BLaER1 treated with 17β-estradiol and CSF1 and Interleukin-3, amounts not matched to agents 10 nM and 100 nM (cell line): ENCODE data around the gene EMC8.

Experiments
- H3K27ac ChIP-seq, 11 experiments: shearing (Covaris generic); formaldehyde crosslinking; 2 replicates each; pipeline ENCODE4 v1.8.1; 2022
- H3K27me3 ChIP-seq, 11 experiments: shearing (Covaris generic); formaldehyde crosslinking; 2 replicates each; pipeline ENCODE4 v1.8.1; 2022
- H3K36me3 ChIP-seq, 11 experiments: shearing (Covaris generic); formaldehyde crosslinking; 2 replicates each; pipeline ENCODE4 v1.8.1; 2022
- H3K4me1 ChIP-seq, 10 experiments: shearing (Covaris generic); formaldehyde crosslinking; 2 replicates each; pipeline ENCODE4 v1.8.1; 2022
- H3K4me2 ChIP-seq, 11 experiments: shearing (Covaris generic); formaldehyde crosslinking; 2 replicates each; pipeline ENCODE4 v1.8.1; 2022
- H3K4me3 ChIP-seq, 10 experiments: shearing (Covaris generic); formaldehyde crosslinking; 2 replicates each; pipeline ENCODE4 v1.8.1; 2022
- H3K9ac ChIP-seq, 11 experiments: shearing (Covaris generic); formaldehyde crosslinking; 2 replicates each; pipeline ENCODE4 v1.8.1; 2022
- H3K9me3 ChIP-seq, 11 experiments: shearing (Covaris generic); formaldehyde crosslinking; replicated peaks in 1 of 11; 2 replicates each; pipeline ENCODE4 v1.8.1; 2022
- H4K20me1 ChIP-seq, 11 experiments: shearing (Covaris generic); formaldehyde crosslinking; 2 replicates each; pipeline ENCODE4 v1.8.1; 2022
- Cebpa-rat ChIP-seq, 11 experiments: shearing (Covaris generic); IDR thresholded peaks; 2 replicates each; pipeline ENCODE4 v1.8.1; 2022

EMC8 gene

GRCh38 chr16:85761861-85762260 lies 37.5 kb downstream of the EMC8 start:
- H3K27me3 ChIP-seq, result peaks cover 0 to 23% (median 0%) of the 10 kb centered on the region in 11 experiments; a peak in 6 of 22 replicates
- peak overlapping the region in 2 of 11 experiments; percentile 11 to 40; a peak in 1 of 22 replicates for H3K9ac ChIP-seq
- H3K4me2 ChIP-seq, result peak overlapping the region; percentile 68 to 97 (median 83)
- no peak for TF ChIP-seq Cebpa-rat (IDR thresholded peaks at IDR 0.05)
- H3K9me3 ChIP-seq, result no peaks in the 10 kb centered on the region
- H4K20me1 ChIP-seq, result peaks cover 0 to 14% (median 0%) of the 10 kb centered on the region in 11 experiments; a peak in 6 of 22 replicates
- H3K27ac ChIP-seq, result peak overlapping the region in 5 of 11 experiments; percentile 6 to 60 (median 44); a peak in 10 of 22 replicates
- no peaks in the 10 kb centered on the region for H3K36me3 ChIP-seq
- H3K4me1 ChIP-seq, result peaks cover 52 to 71% (median 59%) of the 10 kb centered on the region in 10 experiments
- H3K4me3 ChIP-seq, result no peak overlapping the region

- Histone ChIP-seq H3K9me3 (no peaks in the 10 kb centered on the region), H4K20me1 (peaks cover 0 to 31% (median 0%) of the 10 kb centered on the region in 11 experiments; a peak in 6 of 22 replicates), H3K4me1 (peaks cover 70 to 83% (median 79%) of the 10 kb centered on the region in 10 experiments), H3K9ac (no peak overlapping the region), H3K36me3 (no peaks in the 10 kb centered on the region), H3K27ac (peak overlapping the region in 3 of 11 experiments; percentile 27 to 64 (median 28); a peak in 2 of 22 replicates), H3K4me3 (peak overlapping the region in 1 of 10 experiments; percentile 43; a peak in 3 of 20 replicates), H3K4me2 (peak overlapping the region; percentile 78 to 100 (median 99)), H3K27me3 (peaks cover 0 to 43% (median 0%) of the 10 kb centered on the region in 11 experiments; a peak in 7 of 22 replicates)
- TF ChIP-seq Cebpa-rat (IDR thresholded peaks at IDR 0.05), result no peak
Observed at GRCh38 chr16:85759631-85760419, 39.5 kb downstream of the EMC8 start.

GRCh38 chr16:85759136-85759535 lies 40.2 kb downstream of the EMC8 start:
- TF ChIP-seq Cebpa-rat (IDR thresholded peaks at IDR 0.05), result no peak
- peaks cover 76 to 90% (median 86%) of the 10 kb centered on the region in 10 experiments for H3K4me1 ChIP-seq
- H3K27me3 ChIP-seq, result peaks cover 0 to 50% (median 0%) of the 10 kb centered on the region in 11 experiments; a peak in 7 of 22 replicates
- peak overlapping the region in 3 of 11 experiments; percentile 6 to 34 (median 32); a peak in 5 of 22 replicates for H3K9ac ChIP-seq
- peak overlapping the region; percentile 78 to 100 (median 99) for H3K4me2 ChIP-seq
- H3K36me3 ChIP-seq, result no peaks in the 10 kb centered on the region
- H3K4me3 ChIP-seq, result peak overlapping the region in 1 of 10 experiments; percentile 43; a peak in 3 of 20 replicates
- peak overlapping the region in 7 of 11 experiments; percentile 8 to 64 (median 41); a peak in 10 of 22 replicates for H3K27ac ChIP-seq
- no peaks in the 10 kb centered on the region for H3K9me3 ChIP-seq
- peaks cover 0 to 38% (median 2%) of the 10 kb centered on the region in 11 experiments; a peak in 7 of 22 replicates for H4K20me1 ChIP-seq

- peaks cover 87 to 98% (median 95%) of the 10 kb centered on the region in 10 experiments for H3K4me1 ChIP-seq
- H3K4me2 ChIP-seq, result peak overlapping the region; percentile 98 to 100 (median 100)
- no peak for TF ChIP-seq Cebpa-rat (IDR thresholded peaks at IDR 0.05)
- H3K4me3 ChIP-seq, result no peak overlapping the region
- peaks cover 0 to 56% (median 9%) of the 10 kb centered on the region in 11 experiments; a peak in 12 of 22 replicates for H4K20me1 ChIP-seq
- H3K9ac ChIP-seq, result peak overlapping the region in 1 of 11 experiments; percentile 39; a peak in 1 of 22 replicates
- H3K9me3 ChIP-seq, result no peaks in the 10 kb centered on the region
- no peaks in the 10 kb centered on the region for H3K36me3 ChIP-seq
- H3K27ac ChIP-seq, result peak overlapping the region in 4 of 11 experiments; percentile 18 to 64 (median 20); a peak in 5 of 22 replicates
- H3K27me3 ChIP-seq, result peaks cover 0 to 67% (median 0%) of the 10 kb centered on the region in 11 experiments; a peak in 7 of 22 replicates
Observed at GRCh38 chr16:85757341-85757822, 42.0 kb downstream of the EMC8 start.

- Histone ChIP-seq H4K20me1 (peaks cover 0 to 68% (median 17%) of the 10 kb centered on the region in 11 experiments; a peak in 15 of 22 replicates), H3K9ac (peak overlapping the region in 7 of 11 experiments; percentile 0 to 64 (median 26); a peak in 10 of 22 replicates), H3K27me3 (peaks cover 0 to 80% (median 0%) of the 10 kb centered on the region in 11 experiments; a peak in 7 of 22 replicates), H3K4me3 (peak overlapping the region in 2 of 10 experiments; percentile 1 to 15; a peak in 2 of 20 replicates), H3K4me2 (peak overlapping the region; percentile 98 to 100 (median 100)), H3K4me1 (peaks cover 88 to 98% (median 95%) of the 10 kb centered on the region in 10 experiments), H3K27ac (peak overlapping the region in 7 of 11 experiments; percentile 9 to 64 (median 29); a peak in 11 of 22 replicates), H3K9me3 (no peaks in the 10 kb centered on the region), H3K36me3 (no peaks in the 10 kb centered on the region)
- no peak for TF ChIP-seq Cebpa-rat (IDR thresholded peaks at IDR 0.05)
Observed at GRCh38 chr16:85755929-85756768, 43.2 kb downstream of the EMC8 start.

GRCh38 chr16:85754413-85754812 lies 44.9 kb downstream of the EMC8 start:
- H3K9ac ChIP-seq, result peak overlapping the region in 7 of 11 experiments; percentile 22 to 79 (median 47); a peak in 13 of 22 replicates
- H3K36me3 ChIP-seq, result no peaks in the 10 kb centered on the region
- H3K4me2 ChIP-seq, result peak overlapping the region; percentile 98 to 100 (median 100)
- no peaks in the 10 kb centered on the region for H3K9me3 ChIP-seq
- H4K20me1 ChIP-seq, result peaks cover 0 to 72% (median 25%) of the 10 kb centered on the region in 11 experiments; a peak in 16 of 22 replicates
- peak overlapping the region in 6 of 11 experiments; percentile 23 to 64 (median 51); a peak in 9 of 22 replicates for H3K27ac ChIP-seq
- peak overlapping the region in 8 of 10 experiments; percentile 6 to 73 (median 38); a peak in 14 of 20 replicates for H3K4me3 ChIP-seq
- peaks cover 94 to 100% (median 98%) of the 10 kb centered on the region in 10 experiments for H3K4me1 ChIP-seq
- peaks cover 0 to 87% (median 0%) of the 10 kb centered on the region in 11 experiments; a peak in 7 of 22 replicates for H3K27me3 ChIP-seq
- no peak for TF ChIP-seq Cebpa-rat (IDR thresholded peaks at IDR 0.05)

- Histone ChIP-seq H3K4me2 (peak overlapping the region; percentile 98 to 100 (median 100)), H3K9me3 (no peaks in the 10 kb centered on the region), H3K36me3 (no peaks in the 10 kb centered on the region), H3K27me3 (peaks cover 0 to 87% (median 0%) of the 10 kb centered on the region in 11 experiments; a peak in 7 of 22 replicates), H3K4me3 (peak overlapping the region in 8 of 10 experiments; percentile 6 to 73 (median 38); a peak in 13 of 20 replicates), H3K27ac (peak overlapping the region in 6 of 11 experiments; percentile 23 to 64 (median 49); a peak in 9 of 22 replicates), H4K20me1 (peaks cover 0 to 73% (median 28%) of the 10 kb centered on the region in 11 experiments; a peak in 16 of 22 replicates), H3K4me1 (peaks cover 90 to 100% (median 98%) of the 10 kb centered on the region in 10 experiments), H3K9ac (peak overlapping the region in 7 of 11 experiments; percentile 4 to 79 (median 38); a peak in 11 of 22 replicates)
- TF ChIP-seq Cebpa-rat (IDR thresholded peaks at IDR 0.05), result no peak
Observed at GRCh38 chr16:85753976-85754375, 45.4 kb downstream of the EMC8 start.
